GM23248 (cell line): ENCODE results near the gene FDPS. TPM values are rescaled to one million over a fixed set of nuclear protein-coding genes. Genes with fewer than 3 reads are reported as not detected.

Source experiments
- DNase-seq: peaks from one replicate; pipeline ENCODE4 v3.0.0-alpha.2; 2015
- H2AFZ ChIP-seq: fragments of 200-600 bp; sonication (generic); 2 replicates; pipeline ENCODE4 v1.6.1; 2016; ENCODE audit warnings: antibody characterized with exemption
- H3F3A ChIP-seq: fragments of 200-600 bp; sonication (generic); 2 replicates; pipeline ENCODE4 v1.6.1; 2016; ENCODE audit warnings: mild to moderate bottlenecking, antibody characterized with exemption, mixed run types; ENCODE audit not compliant: insufficient read depth
- H3K27ac ChIP-seq: fragments of 200-600 bp; sonication (generic); 2 replicates; pipeline ENCODE4 v1.5.1; 2016; ENCODE audit warnings: mild to moderate bottlenecking
- H3K27me3 ChIP-seq: fragments of 200-600 bp; sonication (generic); replicated peaks from 2 replicates; pipeline ENCODE4 v1.6.1; 2016; ENCODE audit warnings: mild to moderate bottlenecking; ENCODE audit not compliant: insufficient read depth
- H3K36me3 ChIP-seq: fragments of 200-600 bp; sonication (generic); 2 replicates; pipeline ENCODE4 v1.6.1; 2016; ENCODE audit warnings: low read depth, mild to moderate bottlenecking
- H3K4me1 ChIP-seq: fragments of 200-600 bp; sonication (generic); 2 replicates; pipeline ENCODE4 v1.6.1; 2016; ENCODE audit warnings: mild to moderate bottlenecking; ENCODE audit not compliant: insufficient read depth
- H3K4me2 ChIP-seq: fragments of 200-600 bp; sonication (generic); one replicate; pipeline ENCODE4 v1.6.1; 2016; ENCODE audit warnings: mild to moderate bottlenecking; ENCODE audit not compliant: unreplicated experiment
- H3K4me3 ChIP-seq: fragments of 200-600 bp; sonication (generic); 2 replicates; pipeline ENCODE4 v1.5.1; 2016; ENCODE audit warnings: mild to moderate bottlenecking
- H3K79me2 ChIP-seq: fragments of 200-600 bp; sonication (generic); 2 replicates; pipeline ENCODE4 v1.6.1; 2016; ENCODE audit warnings: mild to moderate bottlenecking; ENCODE audit not compliant: insufficient read depth
- H3K9ac ChIP-seq: fragments of 200-600 bp; sonication (generic); 2 replicates; pipeline ENCODE4 v1.6.1; 2016; ENCODE audit warnings: mild to moderate bottlenecking
- H3K9me2 ChIP-seq: fragments of 200-600 bp; sonication (generic); 2 replicates; pipeline ENCODE4 v1.6.1; 2016; ENCODE audit warnings: mixed run types, mild to moderate bottlenecking, moderate library complexity; ENCODE audit not compliant: insufficient read depth
- H3K9me3 ChIP-seq: fragments of 200-600 bp; sonication (generic); one replicate; pipeline ENCODE4 v1.6.1; 2017; ENCODE audit warnings: low read depth
- H4K20me1 ChIP-seq: fragments of 200-600 bp; sonication (generic); 2 replicates; pipeline ENCODE4 v1.6.0; 2016; ENCODE audit not compliant: insufficient read depth
- EZH2 ChIP-seq: fragments of 200-600 bp; sonication (generic); IDR thresholded peaks from 2 replicates; pipeline ENCODE4 v1.6.1; 2018; ENCODE audit warnings: antibody characterized with exemption, mild to moderate bottlenecking; ENCODE audit not compliant: insufficient read depth, poor library complexity, severe bottlenecking
- EZH2phosphoT487 ChIP-seq: fragments of 200-600 bp; sonication (generic); IDR thresholded peaks from 2 replicates; pipeline ENCODE4 v1.6.1; 2018; ENCODE audit warnings: antibody characterized with exemption, moderate library complexity, mild to moderate bottlenecking, low read depth; ENCODE audit not compliant: insufficient read depth
- WGBS, 2 experiments: methylation state at CpG; one replicate each; pipeline ENCODE4 v1.1.6; 2015 to 2017; ENCODE audit warnings: low lambda C conversion rate in 2 of 2, low coverage in 1 of 2; ENCODE audit errors: missing lambda C conversion rate in 2 of 2; 5-methylcytosine and 5-hydroxymethylcytosine counted together
- in situ Hi-C: fragments of 300-500 bp; cut with MboI; formaldehyde crosslinking; loops from 2 replicates; pipeline ENCODE4 v1.15.0; 2020
- polyA plus RNA-seq: library from polyadenylated mRNA; unstranded; fragments of >200 nt; fragmentation: Nextera tagmentation; extraction: Ambion mirVana; gene quantifications from 2 replicates; pipeline ENCODE4 v1.2.1, GENCODE V29; 2016
- total RNA-seq: library from RNA; depleted of rRNA; stranded (reverse); fragments of >200 nt; shearing (Covaris generic); gene quantifications from 2 replicates; pipeline ENCODE4 v1.2.3, GENCODE V29; 2014; rRNA removed

Gene FDPS
- 96.3 and 103 TPM in 2 replicates for total RNA-seq
- polyA plus RNA-seq, result 106 and 116 TPM in 2 replicates

GRCh38 chr1:155308493-155309422 lies at the start of gene FDPS:
FDPS (plus strand) TSS chr1:155308866; CDS start chr1:155309790, 924 bp downstream.
- Histone ChIP-seq H3K9me2 (no peaks in the 10 kb centered on the region), H4K20me1 (no peaks in the 10 kb centered on the region), H3K79me2 (peaks cover 30% of the 10 kb centered on the region), H3F3A (peaks cover 13% of the 10 kb centered on the region; the same call in 1 of the 2 replicates), H2AFZ (peak within 1 kb of the TSS; percentile 80), H3K36me3 (no peaks in the 10 kb centered on the region), H3K27me3 (no peaks in the 10 kb centered on the region), H3K4me3 (peak within 1 kb of the TSS; percentile 92), H3K4me1 (peaks cover 22% of the 10 kb centered on the region), H3K9ac (peak within 1 kb of the TSS; percentile 89), H3K4me2 (peak within 1 kb of the TSS; percentile 87), H3K27ac (peak within 1 kb of the TSS; percentile 87), H3K9me3 (no peaks in the 10 kb centered on the region)
- in situ Hi-C loops, result no loop called here
- DNase-seq, result peak; percentile 99
- TF ChIP-seq EZH2 (no peak), EZH2phosphoT487 (no peak)
- WGBS, 2 experiments, result 1 to 2% methylated on average over 51 of the region's 51 CpGs

DNA sequence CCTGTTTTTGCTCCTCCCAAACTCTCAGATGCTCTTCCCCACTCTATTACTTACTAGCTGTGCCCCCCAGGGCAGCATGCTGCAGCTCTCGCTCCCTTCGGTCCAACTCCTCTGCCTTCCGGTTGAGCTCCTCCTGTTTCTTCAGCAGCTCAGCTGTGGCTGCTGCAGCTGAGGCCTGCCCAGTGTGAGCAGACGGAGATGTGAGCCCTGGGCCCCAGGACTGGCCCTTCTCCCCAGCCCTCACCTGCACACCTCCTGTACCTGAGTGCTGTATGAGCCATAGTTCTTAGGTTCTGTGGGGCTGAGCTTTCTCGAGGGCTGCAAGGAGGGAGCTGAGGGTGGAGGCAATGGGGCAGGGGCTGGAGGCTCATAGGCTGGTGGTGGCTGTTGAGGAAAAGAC lies 48.4 kb upstream of the FDPS start:
- H3K4me2 ChIP-seq, result no peak overlapping the region

DNA sequence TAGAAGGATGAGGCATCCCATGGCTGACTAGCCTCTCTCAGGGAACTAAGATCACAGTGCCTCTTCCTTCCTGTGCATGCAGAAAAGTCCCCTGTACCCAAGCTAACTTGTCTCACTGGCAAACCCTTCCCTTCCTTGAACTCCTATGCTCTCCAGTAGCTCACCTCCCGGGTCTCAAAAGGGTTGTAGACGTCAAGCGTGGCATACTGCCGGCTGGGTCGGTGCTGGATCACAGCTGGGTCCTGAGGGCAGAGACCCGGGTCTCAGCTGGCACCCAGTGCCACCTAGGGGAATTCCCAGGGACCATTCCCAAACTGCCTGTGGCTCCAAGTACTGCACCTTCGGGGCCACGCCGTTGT lies 47.2 kb upstream of the FDPS start:
- peaks cover 8% of the 10 kb centered on the region for H3K4me1 ChIP-seq
- H2AFZ ChIP-seq, result peak overlapping the region; percentile 67
- no peaks in the 10 kb centered on the region for H4K20me1 ChIP-seq
- peak overlapping the region; percentile 98 for H3K4me3 ChIP-seq
- H3K9ac ChIP-seq, result peak overlapping the region; percentile 89
- peak overlapping the region; percentile 76 for H3K27ac ChIP-seq
- H3K27me3 ChIP-seq, result no peaks in the 10 kb centered on the region
- peaks cover 28% of the 10 kb centered on the region for H3K79me2 ChIP-seq
- 0 to 4% methylated on average over 9 of the region's 9 CpGs for WGBS, 2 experiments
- H3K9me2 ChIP-seq, result no peaks in the 10 kb centered on the region
- H3F3A ChIP-seq, result peaks cover 61% of the 10 kb centered on the region
- H3K9me3 ChIP-seq, result no peaks in the 10 kb centered on the region
- peaks cover 33% of the 10 kb centered on the region for H3K36me3 ChIP-seq
- TF ChIP-seq EZH2 (no peak), EZH2phosphoT487 (no peak)
- peak overlapping the region; percentile 95 for H3K4me2 ChIP-seq
- DNase-seq, result peak; percentile 50
- in situ Hi-C loops, result no loop called here

More for the DNA sequence above, 48.4 kb upstream of the FDPS start:
- Histone ChIP-seq H3K9me2 (no peaks in the 10 kb centered on the region), H3K79me2 (peaks cover 28% of the 10 kb centered on the region), H3K36me3 (peaks cover 22% of the 10 kb centered on the region), H3K9me3 (no peaks in the 10 kb centered on the region), H3K9ac (peak overlapping the region; percentile 89; the same call in 1 of the 2 replicates), H2AFZ (no peak overlapping the region), H3K4me1 (peaks cover 8% of the 10 kb centered on the region), H3K4me3 (no peak overlapping the region), H3K27me3 (no peaks in the 10 kb centered on the region), H4K20me1 (no peaks in the 10 kb centered on the region), H3F3A (peaks cover 59% of the 10 kb centered on the region), H3K27ac (no peak overlapping the region)
- DNase-seq, result no peak
- TF ChIP-seq EZH2phosphoT487, result no peak
- no peak for TF ChIP-seq EZH2
- in situ Hi-C loops, result no loop called here
- 87 to 90% methylated on average over 5 of the region's 5 CpGs for WGBS, 2 experiments

GRCh38 chr1:155261852-155262673 lies 46.6 kb upstream of the FDPS start, which contains the start of gene SCAMP3:
SCAMP3 (minus strand) TSS chr1:155262360; CDS start chr1:155262151, 209 bp downstream.
- peaks cover 39% of the 10 kb centered on the region for H3K36me3 ChIP-seq
- H4K20me1 ChIP-seq, result no peaks in the 10 kb centered on the region
- 1% methylated on average over 44 to 47 of the region's 47 CpGs for WGBS, 2 experiments
- no peaks in the 10 kb centered on the region for H3K9me3 ChIP-seq
- H3F3A ChIP-seq, result peaks cover 61% of the 10 kb centered on the region
- peaks cover 8% of the 10 kb centered on the region for H3K4me1 ChIP-seq
- no peaks in the 10 kb centered on the region for H3K9me2 ChIP-seq
- H2AFZ ChIP-seq, result peak within 1 kb of the TSS; percentile 85
- peak; percentile 99 for DNase-seq
- peak within 1 kb of the TSS; percentile 89 for H3K9ac ChIP-seq
- H3K4me3 ChIP-seq, result peak within 1 kb of the TSS; percentile 98
- H3K4me2 ChIP-seq, result peak within 1 kb of the TSS; percentile 95
- peak within 1 kb of the TSS; percentile 76 for H3K27ac ChIP-seq
- in situ Hi-C loops, result no loop called here
- TF ChIP-seq EZH2phosphoT487 (no peak), EZH2 (no peak)
- peaks cover 28% of the 10 kb centered on the region for H3K79me2 ChIP-seq
- H3K27me3 ChIP-seq, result no peaks in the 10 kb centered on the region
